SK-N-SH treated with all-trans-retinoic acid at 6 μM for 48 hours (cell line): ENCODE measurements around the gene CFAP251.

Source experiments
- OSR1 ChIP-seq: fragments of 250-450 bp; sonication (Bioruptor Pico); IDR thresholded peaks from 2 replicates; pipeline ENCODE4 v1.8.0; 2022; ENCODE audit warnings: moderate library complexity, mild to moderate bottlenecking, inconsistent platforms
- PATZ1 ChIP-seq: fragments of 250-450 bp; sonication (Bioruptor Pico); IDR thresholded peaks from 2 replicates; pipeline ENCODE4 v1.8.0; 2020; ENCODE audit warnings: mild to moderate bottlenecking, moderate library complexity, borderline replicate concordance
- RARB ChIP-seq: fragments of 250-450 bp; sonication (Bioruptor Pico); IDR thresholded peaks from 2 replicates; pipeline ENCODE4 v1.8.0; 2021; ENCODE audit warnings: mild to moderate bottlenecking, moderate library complexity
- ZC3H10 ChIP-seq: fragments of 250-450 bp; sonication (Bioruptor Pico); IDR thresholded peaks from 2 replicates; pipeline ENCODE4 v1.5.1; 2021; ENCODE audit warnings: mild to moderate bottlenecking, moderate library complexity
- ZNF565 ChIP-seq: fragments of 450-650 bp; formaldehyde crosslinking; conservative IDR thresholded peaks from 2 replicates; pipeline ENCODE4 v1.5.0; 2020; ENCODE audit warnings: low read depth, mild to moderate bottlenecking, moderate library complexity

DNA sequence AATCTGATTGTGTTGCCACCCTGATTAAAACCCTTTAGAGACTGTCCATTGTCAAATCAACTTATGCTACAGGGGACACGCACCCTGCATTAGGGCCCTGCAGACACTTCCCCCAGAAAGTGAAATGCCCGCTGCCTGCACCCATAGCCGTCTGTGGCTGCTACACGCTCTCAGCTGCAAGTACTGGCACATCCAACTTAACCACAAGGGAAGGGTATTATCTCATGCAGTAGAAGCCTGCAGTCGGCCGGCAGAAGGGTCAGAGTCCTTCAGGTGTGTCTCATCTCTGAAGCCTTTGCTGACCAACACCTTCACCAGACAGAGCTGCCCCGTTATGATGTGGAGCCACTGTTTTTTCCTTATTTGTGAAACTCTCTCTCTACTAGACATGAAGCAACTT lies 20.8 kb downstream of the CFAP251 start:
- no peak for TF ChIP-seq OSR1 (CRISPR knock-in tag)
- TF ChIP-seq PATZ1 (CRISPR knock-in tag): no peak
- no peak for TF ChIP-seq ZC3H10 (CRISPR knock-in tag)
- no peak for TF ChIP-seq RARB (CRISPR knock-in tag)
- TF ChIP-seq ZNF565: no peak
